Urinary bladder (tissue), 4 donors: Measurements from ENCODE around the gene DNMT3A. TPM values are rescaled to one million over a fixed set of nuclear protein-coding genes. Genes with fewer than 3 reads are reported as not detected.
A peak's percentile ranks its signal among the peaks of the same experiment; 100 is the strongest.

Experiments used
- DNase-seq: peaks from one replicate; pipeline ENCODE4 v3.0.0-alpha.2; 2015; ENCODE audit errors: extremely low spot score
- H3K27ac ChIP-seq: one replicate; pipeline ENCODE4 v1.5.1; 2013; ENCODE audit warnings: low read depth, mild to moderate bottlenecking, moderate library complexity
- H3K36me3 ChIP-seq: one replicate; pipeline ENCODE4 v1.6.1; 2013; ENCODE audit warnings: mild to moderate bottlenecking, moderate library complexity; ENCODE audit not compliant: insufficient read depth
- H3K4me1 ChIP-seq: one replicate; pipeline ENCODE4 v1.6.1; 2013; ENCODE audit warnings: mild to moderate bottlenecking, moderate library complexity; ENCODE audit not compliant: insufficient read depth
- H3K4me3 ChIP-seq: one replicate; pipeline ENCODE4 v1.5.1; 2013; ENCODE audit warnings: low read depth, low read length
- WGBS: extraction: QIAGEN DNeasy Blood & Tissue Kit; methylation state at CpG from one replicate; pipeline ENCODE4 v1.1.7; 2013; 5-methylcytosine and 5-hydroxymethylcytosine counted together
- polyA plus RNA-seq: library from polyadenylated mRNA; stranded (reverse); fragments of 200-250 nt; gene quantifications from one replicate; pipeline ENCODE4 v1.2.3, GENCODE V29; 2013
- total RNA-seq: library from RNA; depleted of rRNA; stranded (reverse); fragments of >200 nt; gene quantifications from one replicate; pipeline ENCODE4 v1.2.3, GENCODE V29; 2014
- donor health status: healthy with polysubstance abuse.
- donor health status: healthy.

The DNMT3A gene
- total and polyA plus RNA-seq, 2 donors, result 11.4 to 34.1 TPM

DNA sequence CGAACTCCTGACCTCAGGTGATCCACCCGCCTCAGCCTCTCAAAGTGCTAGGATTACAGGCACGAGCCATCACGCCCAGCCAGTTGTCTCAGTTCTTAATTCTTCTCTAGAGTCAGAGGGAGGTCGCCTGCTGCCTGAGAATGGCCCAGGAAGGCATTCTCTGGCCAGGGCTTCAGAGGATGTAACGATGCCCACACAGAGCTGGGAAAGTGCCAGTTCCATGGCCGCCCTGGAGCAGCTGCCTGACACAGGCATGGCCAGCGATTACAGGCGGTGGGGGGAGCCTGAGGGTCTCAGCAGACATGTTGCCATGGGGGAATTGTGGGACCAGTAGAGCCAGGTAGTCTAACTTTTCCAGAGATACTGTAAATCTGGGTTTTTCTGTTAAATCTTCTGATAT is 25.6 kb upstream of the DNMT3A start:
- Histone ChIP-seq H3K4me3 (no peak overlapping the region), H3K27ac (no peak overlapping the region), H3K4me1 (no peaks in the 10 kb centered on the region), H3K36me3 (no peaks in the 10 kb centered on the region)
- WGBS, result 84% methylated on average over 9 of the region's 9 CpGs
- DNase-seq, result no peak

GRCh38 chr2:25366629-25367028 is 24.9 kb upstream of the DNMT3A start:
- H3K27ac ChIP-seq, result no peak overlapping the region
- no peak overlapping the region for H3K4me3 ChIP-seq
- H3K36me3 ChIP-seq, result no peaks in the 10 kb centered on the region
- no peaks in the 10 kb centered on the region for H3K4me1 ChIP-seq
- WGBS, result 91% methylated on average over 4 of the region's 4 CpGs
- no peak for DNase-seq

DNA sequence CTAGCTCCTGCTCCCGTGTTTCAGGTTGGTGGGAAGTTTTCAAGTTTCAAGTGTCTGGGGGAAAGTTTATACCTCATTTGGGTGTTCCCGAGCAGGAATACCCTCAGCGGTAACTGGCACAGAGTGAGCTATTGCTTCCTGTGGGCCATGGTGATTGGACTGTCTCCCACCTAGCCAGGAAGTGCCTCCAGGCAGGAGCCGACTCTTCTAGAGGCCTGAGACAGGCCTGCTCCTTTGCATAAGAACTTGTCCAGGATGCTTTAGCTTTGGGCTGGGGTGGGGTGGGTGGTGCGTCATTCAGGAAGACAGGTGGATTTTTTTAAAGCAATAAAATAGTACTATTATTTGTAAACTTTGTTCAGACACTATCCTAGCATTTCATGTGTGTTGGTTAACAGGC is 23.5 kb upstream of the DNMT3A start:
- Histone ChIP-seq H3K27ac (no peak overlapping the region), H3K4me1 (no peaks in the 10 kb centered on the region), H3K36me3 (no peaks in the 10 kb centered on the region), H3K4me3 (no peak overlapping the region)
- whole genome bisulfite sequencing, result 53% methylated on average over 5 of the region's 5 CpGs
- DNase-seq, result no peak

GRCh38 chr2:25363733-25364132 is 22.0 kb upstream of the DNMT3A start:
- no peak overlapping the region for H3K4me3 ChIP-seq
- WGBS, result 91% methylated on average over 7 of the region's 7 CpGs
- no peaks in the 10 kb centered on the region for H3K36me3 ChIP-seq
- no peak overlapping the region for H3K27ac ChIP-seq
- no peak for DNase-seq
- no peaks in the 10 kb centered on the region for H3K4me1 ChIP-seq

GRCh38 chr2:25362434-25363145 is 20.9 kb upstream of the DNMT3A start:
- peak overlapping the region; percentile 72 for H3K27ac ChIP-seq
- no peaks in the 10 kb centered on the region for H3K36me3 ChIP-seq
- H3K4me3 ChIP-seq, result peak overlapping the region; percentile 45
- H3K4me1 ChIP-seq, result no peaks in the 10 kb centered on the region
- 43% methylated on average over 21 of the region's 21 CpGs for WGBS
- DNase-seq, result no peak

GRCh38 chr2:25362049-25362433 is 20.3 kb upstream of the DNMT3A start:
- Histone ChIP-seq H3K36me3 (no peaks in the 10 kb centered on the region), H3K27ac (no peak overlapping the region), H3K4me1 (no peaks in the 10 kb centered on the region), H3K4me3 (peak overlapping the region; percentile 45)
- 0% methylated on average over 16 of the region's 16 CpGs for WGBS
- DNase-seq, result peak; percentile 92

DNA sequence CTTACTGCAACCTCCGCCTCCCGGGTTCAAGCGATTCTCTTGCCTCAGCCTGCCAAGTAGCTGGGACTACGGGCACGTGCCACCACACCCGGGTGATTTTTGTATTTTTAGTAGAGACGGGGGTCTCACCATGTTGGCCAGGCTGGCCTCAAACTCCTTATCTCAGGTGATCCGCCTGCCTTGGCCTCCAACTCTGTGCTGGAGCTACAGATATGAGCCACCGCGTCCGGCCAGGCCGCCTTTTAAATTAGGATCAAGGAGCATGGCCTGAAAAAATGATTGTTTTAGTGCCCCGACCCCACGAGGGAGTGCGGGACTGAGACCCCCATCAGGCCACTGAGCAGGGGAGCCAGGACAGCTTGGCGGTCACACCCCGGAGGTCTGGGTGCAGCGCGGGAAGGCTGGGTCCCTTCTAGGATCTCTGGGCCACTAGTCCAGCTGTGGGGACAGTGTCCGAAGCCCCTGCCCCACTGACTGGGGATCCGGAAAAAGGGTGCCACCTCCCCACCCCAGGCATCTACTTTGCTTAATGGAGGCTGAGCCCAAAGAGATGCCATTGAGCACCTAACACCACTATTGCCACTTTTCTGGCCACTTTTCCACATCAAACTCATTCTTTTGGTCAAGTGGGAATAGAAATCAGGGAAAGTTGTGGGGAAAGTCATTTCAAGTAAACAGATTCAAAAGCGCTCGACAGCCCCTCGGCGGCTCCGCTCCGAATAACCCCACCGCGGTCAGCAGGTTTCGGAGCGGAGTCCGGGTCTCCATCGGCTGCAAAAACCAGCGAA is 19.7 kb upstream of the DNMT3A start:
- Histone ChIP-seq H3K36me3 (no peaks in the 10 kb centered on the region), H3K27ac (no peak overlapping the region)
- DNase-seq, result no peak

DNA sequence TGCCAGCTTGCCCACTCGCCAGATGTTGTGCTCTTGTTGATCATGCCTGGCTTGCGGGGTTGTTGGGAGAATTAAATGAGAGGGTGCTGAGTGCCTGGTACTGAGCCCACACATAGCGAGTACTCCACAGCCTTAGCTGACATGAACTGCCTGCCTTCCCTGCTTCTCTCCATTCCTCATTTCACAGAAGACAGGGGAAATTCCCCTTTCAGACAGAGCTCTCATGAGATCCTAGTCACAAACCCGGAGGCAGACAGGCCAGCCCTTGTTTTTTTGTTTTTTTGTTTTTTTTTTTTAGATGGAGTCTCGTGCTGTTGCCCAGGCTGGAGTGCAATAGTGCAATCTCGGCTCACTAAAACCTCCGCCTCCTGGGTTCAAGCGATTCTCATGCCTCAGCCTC is 17.1 kb upstream of the DNMT3A start:
- Histone ChIP-seq H3K4me3 (no peak overlapping the region), H3K4me1 (no peaks in the 10 kb centered on the region), H3K36me3 (no peaks in the 10 kb centered on the region), H3K27ac (no peak overlapping the region)
- 79% methylated on average over 8 of the region's 8 CpGs for WGBS
- DNase-seq, result no peak

More for the DNA sequence above, 19.7 kb upstream of the DNMT3A start:
- WGBS, result 56% methylated on average over 34 of the region's 34 CpGs
- no peaks in the 10 kb centered on the region for H3K4me1 ChIP-seq
- H3K4me3 ChIP-seq, result no peak overlapping the region

GRCh38 chr2:25358249-25358815 is 16.6 kb upstream of the DNMT3A start:
- WGBS, result 88% methylated on average over 6 of the region's 6 CpGs
- Histone ChIP-seq H3K4me1 (no peaks in the 10 kb centered on the region), H3K36me3 (no peaks in the 10 kb centered on the region), H3K27ac (no peak overlapping the region), H3K4me3 (no peak overlapping the region)
- no peak for DNase-seq

DNA sequence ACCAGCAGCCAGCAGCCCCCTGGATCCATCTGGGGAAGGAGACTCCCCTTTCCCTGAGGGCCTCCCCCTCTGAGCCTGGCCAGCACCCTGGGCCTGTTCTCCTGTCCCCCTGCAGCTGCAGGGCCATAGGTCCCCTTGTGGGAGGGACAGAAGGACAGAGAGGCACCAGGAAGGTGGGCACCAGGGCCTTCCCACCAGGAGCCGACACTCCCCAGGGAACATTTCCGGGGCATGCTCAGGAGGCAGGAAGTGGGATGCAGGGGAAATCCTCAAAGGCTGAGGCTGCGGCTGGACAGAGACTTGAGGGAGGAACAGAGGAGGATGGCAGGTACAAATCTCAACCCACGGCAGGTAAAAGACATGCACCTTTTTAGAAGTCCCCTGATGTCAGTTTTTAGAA is 14.4 kb upstream of the DNMT3A start:
- H3K4me3 ChIP-seq, result no peak overlapping the region
- no peak for DNase-seq
- H3K27ac ChIP-seq, result no peak overlapping the region
- WGBS, result 58% methylated on average over 4 of the region's 4 CpGs
- no peaks in the 10 kb centered on the region for H3K4me1 ChIP-seq
- no peaks in the 10 kb centered on the region for H3K36me3 ChIP-seq

GRCh38 chr2:25355270-25355669 is 13.5 kb upstream of the DNMT3A start:
- Histone ChIP-seq H3K4me1 (no peaks in the 10 kb centered on the region), H3K36me3 (no peaks in the 10 kb centered on the region), H3K27ac (no peak overlapping the region), H3K4me3 (no peak overlapping the region)
- no peak for DNase-seq
- WGBS, result 92% methylated on average over 8 of the region's 8 CpGs

GRCh38 chr2:25354116-25354515 is 12.4 kb upstream of the DNMT3A start:
- H3K36me3 ChIP-seq, result no peaks in the 10 kb centered on the region
- H3K27ac ChIP-seq, result no peak overlapping the region
- H3K4me1 ChIP-seq, result no peaks in the 10 kb centered on the region
- WGBS, result 75% methylated on average over 6 of the region's 6 CpGs
- no peak overlapping the region for H3K4me3 ChIP-seq
- no peak for DNase-seq

DNA sequence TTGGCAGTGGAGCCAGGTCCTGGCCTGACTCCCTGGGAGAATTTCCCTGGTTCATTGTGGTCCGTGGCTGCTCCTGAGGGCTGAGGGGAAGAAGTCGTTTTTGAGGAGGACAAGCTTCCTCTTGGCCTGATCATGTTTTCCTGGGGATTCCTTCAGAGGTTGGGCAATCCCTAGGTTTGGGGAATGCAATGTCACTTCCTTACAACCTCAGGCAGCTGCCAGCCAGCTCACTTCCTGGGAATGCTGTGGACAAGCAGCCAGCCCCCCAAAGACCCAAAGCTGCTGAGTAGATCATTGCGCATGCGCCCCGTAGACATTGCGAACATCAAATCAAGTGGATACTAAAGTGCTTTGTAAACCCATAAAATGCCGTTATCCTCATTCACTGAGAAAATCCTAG is 7.7 kb upstream of the DNMT3A start:
- no peak overlapping the region for H3K27ac ChIP-seq
- H3K36me3 ChIP-seq, result no peaks in the 10 kb centered on the region
- H3K4me3 ChIP-seq, result no peak overlapping the region
- WGBS, result 76% methylated on average over 7 of the region's 7 CpGs
- no peak for DNase-seq
- H3K4me1 ChIP-seq, result no peaks in the 10 kb centered on the region

- no peak for DNase-seq
- no peaks in the 10 kb centered on the region for H3K4me1 ChIP-seq
- no peaks in the 10 kb centered on the region for H3K36me3 ChIP-seq
- WGBS, result 20% methylated on average over 2 of the region's 2 CpGs
- no peak overlapping the region for H3K4me3 ChIP-seq
- no peak overlapping the region for H3K27ac ChIP-seq
Measured at GRCh38 chr2:25347846-25348245, 6.1 kb upstream of the DNMT3A start.
